ENCODE data around the gene NVL.

Gene NVL

DNA sequence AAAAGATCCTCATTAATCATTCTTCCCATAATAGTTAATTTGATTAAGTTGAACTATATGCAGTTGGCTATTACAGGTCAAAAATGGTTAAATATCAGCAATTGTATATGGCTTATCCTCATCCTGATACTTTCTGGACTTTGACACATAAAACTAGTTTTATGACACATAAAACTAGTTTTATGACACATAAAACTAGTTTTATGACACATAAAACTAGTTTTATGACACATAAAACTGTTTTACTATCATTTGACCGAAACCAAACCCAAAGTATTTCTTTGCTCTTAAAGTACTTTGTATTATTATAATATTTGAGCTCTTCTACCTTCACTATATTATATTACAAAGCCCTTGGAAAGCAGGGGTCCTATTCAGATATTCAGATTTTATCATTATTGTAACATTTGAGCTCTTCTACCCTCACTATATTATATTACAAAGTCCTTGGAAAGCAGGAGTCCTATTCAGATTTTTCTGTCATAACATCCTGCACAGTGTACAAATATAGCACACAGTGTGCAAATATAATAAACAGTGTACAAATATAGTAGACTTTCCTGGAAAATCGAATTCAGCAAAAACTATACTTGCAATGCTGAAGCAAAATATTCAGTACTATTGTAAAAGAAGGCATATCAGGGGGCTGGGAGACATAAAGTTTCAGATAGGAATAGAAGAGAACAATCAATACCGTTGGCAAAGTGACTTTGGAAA is 53.0 kb downstream of the NVL start (continued):
- TF ChIP-seq, protein P1, sequence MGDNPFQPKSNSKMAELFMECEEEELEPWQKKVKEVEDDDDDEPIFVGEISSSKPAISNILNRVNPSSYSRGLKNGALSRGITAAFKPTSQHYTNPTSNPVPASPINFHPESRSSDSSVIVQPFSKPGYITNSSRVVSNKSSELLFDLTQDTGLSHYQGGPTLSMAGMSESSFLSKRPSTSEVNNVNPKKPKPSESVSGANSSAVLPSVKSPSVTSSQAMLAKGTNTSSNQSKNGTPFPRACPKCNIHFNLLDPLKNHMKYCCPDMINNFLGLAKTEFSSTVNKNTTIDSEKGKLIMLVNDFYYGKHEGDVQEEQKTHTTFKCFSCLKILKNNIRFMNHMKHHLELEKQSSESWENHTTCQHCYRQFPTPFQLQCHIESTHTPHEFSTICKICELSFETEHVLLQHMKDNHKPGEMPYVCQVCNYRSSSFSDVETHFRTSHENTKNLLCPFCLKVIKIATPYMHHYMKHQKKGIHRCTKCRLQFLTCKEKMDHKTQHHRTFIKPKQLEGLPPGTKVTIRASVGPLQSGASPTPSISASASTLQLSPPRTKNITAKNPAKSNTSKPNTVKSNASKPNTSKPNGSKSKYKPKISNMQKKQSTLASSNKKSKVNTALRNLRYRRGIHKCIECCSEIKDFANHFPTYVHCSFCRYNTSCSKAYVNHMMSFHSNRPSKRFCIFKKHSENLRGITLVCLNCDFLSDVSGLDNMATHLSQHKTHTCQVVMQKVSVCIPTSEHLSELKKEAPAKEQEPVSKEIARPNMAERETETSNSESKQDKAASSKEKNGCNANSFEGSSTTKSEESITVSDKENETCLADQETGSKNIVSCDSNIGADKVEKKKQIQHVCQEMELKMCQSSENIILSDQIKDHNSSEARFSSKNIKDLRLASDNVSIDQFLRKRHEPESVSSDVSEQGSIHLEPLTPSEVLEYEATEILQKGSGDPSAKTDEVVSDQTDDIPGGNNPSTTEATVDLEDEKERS (tag by site-specific recombination; IDR thresholded peaks at IDR 0.05) = no peak
- TF ChIP-seq BCL11B (tag by site-specific recombination; IDR thresholded peaks at IDR 0.05; ENCODE audit: low read depth) (peak; percentile 43; the same call in 1 of the 2 replicates), ZNF658 (tag by site-specific recombination; IDR thresholded peaks at IDR 0.05) (no peak), GFI1B (tag by site-specific recombination; IDR thresholded peaks at IDR 0.05) (peak; percentile 39; the same call in 1 of the 2 replicates), MZF1 (tag by site-specific recombination; IDR thresholded peaks at IDR 0.05; ENCODE audit: borderline replicate concordance) (peak; percentile 30; the same call in 1 of the 2 replicates), ZXDB (tag by site-specific recombination; IDR thresholded peaks at IDR 0.05) (peak; percentile 71), ZNF366 (tag by site-specific recombination; conservative IDR thresholded peaks at IDR 0.05) (no peak), ZNF843 (tag by site-specific recombination; IDR thresholded peaks at IDR 0.05) (peak; percentile 95), ZNF341 (tag by site-specific recombination; IDR thresholded peaks at IDR 0.05; ENCODE audit: low read depth) (peak; percentile 33), ZBTB8A (tag by site-specific recombination; IDR thresholded peaks at IDR 0.05) (no peak), OVOL3 (tag by site-specific recombination; IDR thresholded peaks at IDR 0.05) (peak; percentile 12; the same call in 1 of the 2 replicates)

DNA sequence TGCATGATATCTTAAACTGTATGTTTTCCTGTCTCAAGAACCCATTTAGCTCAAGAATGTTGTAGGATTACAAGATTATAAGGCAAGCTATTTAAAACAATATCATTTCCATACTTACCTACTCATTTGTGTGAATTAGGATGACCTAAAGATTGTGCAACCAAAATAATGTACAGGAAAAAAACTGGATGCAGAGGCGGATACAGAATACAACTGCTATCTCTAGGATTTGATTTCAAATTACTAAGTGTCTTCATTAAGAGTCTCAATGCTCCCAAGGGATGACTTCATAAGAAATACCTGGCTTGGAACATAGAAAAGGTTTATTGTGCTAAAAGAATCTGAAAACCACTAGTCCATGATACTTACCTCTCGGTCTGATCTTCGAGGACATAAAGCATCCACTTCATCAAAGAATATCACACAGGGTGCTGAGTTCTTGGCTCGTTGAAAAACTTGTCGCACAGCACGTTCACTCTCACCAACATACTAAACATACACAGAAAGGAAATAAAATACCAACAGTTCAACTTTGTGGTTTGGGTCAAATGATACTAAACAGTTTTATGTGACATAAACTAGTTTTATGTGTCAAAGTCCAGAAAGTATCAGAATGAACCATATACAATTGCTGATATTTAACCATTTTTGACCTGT is 54.9 kb downstream of the NVL start:
- Histone ChIP-seq H3K4me1 (ENCODE audit: control insufficient read depth, insufficient read depth, low read length) (peaks cover 8% of the 10 kb centered on the region; the same call in 1 of the 2 replicates), H3K9me3 (ENCODE audit: control insufficient read depth, insufficient read depth, low read depth, low read length) (no peaks in the 10 kb centered on the region), H3K27ac (ENCODE audit: extremely low read depth, low read depth, low read length) (no peak overlapping the region), H3K4me3 (ENCODE audit: low read depth, low read length) (no peak overlapping the region), H3K36me3 (ENCODE audit: control insufficient read depth in 2 of 2, insufficient read depth in 1 of 2, low read length in 2 of 2) (peaks cover 36 to 46% of the 10 kb centered on the region in 2 experiments)
- ChIA-PET CTCF (interaction anchor here (0.6 to 1.3 kb wide), 4 partner anchors 46 to 237 kb away, joined by 3 read pairs; no protein-coding TSS in a partner anchor), POLR2A (interaction anchor here (0.6 kb wide), 1 partner anchor 11 kb away, joined by 4 read pairs; no protein-coding TSS in a partner anchor)
- TF ChIP-seq, protein P2, sequence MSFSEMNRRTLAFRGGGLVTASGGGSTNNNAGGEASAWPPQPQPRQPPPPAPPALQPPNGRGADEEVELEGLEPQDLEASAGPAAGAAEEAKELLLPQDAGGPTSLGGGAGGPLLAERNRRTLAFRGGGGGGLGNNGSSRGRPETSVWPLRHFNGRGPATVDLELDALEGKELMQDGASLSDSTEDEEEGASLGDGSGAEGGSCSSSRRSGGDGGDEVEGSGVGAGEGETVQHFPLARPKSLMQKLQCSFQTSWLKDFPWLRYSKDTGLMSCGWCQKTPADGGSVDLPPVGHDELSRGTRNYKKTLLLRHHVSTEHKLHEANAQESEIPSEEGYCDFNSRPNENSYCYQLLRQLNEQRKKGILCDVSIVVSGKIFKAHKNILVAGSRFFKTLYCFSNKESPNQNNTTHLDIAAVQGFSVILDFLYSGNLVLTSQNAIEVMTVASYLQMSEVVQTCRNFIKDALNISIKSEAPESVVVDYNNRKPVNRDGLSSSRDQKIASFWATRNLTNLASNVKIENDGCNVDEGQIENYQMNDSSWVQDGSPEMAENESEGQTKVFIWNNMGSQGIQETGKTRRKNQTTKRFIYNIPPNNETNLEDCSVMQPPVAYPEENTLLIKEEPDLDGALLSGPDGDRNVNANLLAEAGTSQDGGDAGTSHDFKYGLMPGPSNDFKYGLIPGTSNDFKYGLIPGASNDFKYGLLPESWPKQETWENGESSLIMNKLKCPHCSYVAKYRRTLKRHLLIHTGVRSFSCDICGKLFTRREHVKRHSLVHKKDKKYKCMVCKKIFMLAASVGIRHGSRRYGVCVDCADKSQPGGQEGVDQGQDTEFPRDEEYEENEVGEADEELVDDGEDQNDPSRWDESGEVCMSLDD (tag by site-specific recombination; IDR thresholded peaks at IDR 0.05) = no peak
- TF ChIP-seq ZNF394 (tag by site-specific recombination; IDR thresholded peaks at IDR 0.05; ENCODE audit: borderline replicate concordance) (peak; percentile 39; the same call in 1 of the 2 replicates), ZNF560 (tag by site-specific recombination; IDR thresholded peaks at IDR 0.05; ENCODE audit: borderline replicate concordance) (no peak), ZNF843 (tag by site-specific recombination; IDR thresholded peaks at IDR 0.05) (peak; percentile 97), ZNF473 (tag by site-specific recombination; IDR thresholded peaks at IDR 0.05) (no peak), ZNF501 (tag by site-specific recombination; IDR thresholded peaks at IDR 0.05) (no peak; the same call in 1 of the 2 replicates), ZNF416 (tag by site-specific recombination; IDR thresholded peaks at IDR 0.05) (no peak), ZNF37A (tag by site-specific recombination; IDR thresholded peaks at IDR 0.05) (no peak), ZNF10 (tag by site-specific recombination; IDR thresholded peaks at IDR 0.05) (peak; percentile 82), ZBTB48 (tag by site-specific recombination; IDR thresholded peaks at IDR 0.05) (no peak), ZNF202 (tag by site-specific recombination; IDR thresholded peaks at IDR 0.05; ENCODE audit: borderline replicate concordance) (no peak)
- TF ChIP-seq, protein P3, sequence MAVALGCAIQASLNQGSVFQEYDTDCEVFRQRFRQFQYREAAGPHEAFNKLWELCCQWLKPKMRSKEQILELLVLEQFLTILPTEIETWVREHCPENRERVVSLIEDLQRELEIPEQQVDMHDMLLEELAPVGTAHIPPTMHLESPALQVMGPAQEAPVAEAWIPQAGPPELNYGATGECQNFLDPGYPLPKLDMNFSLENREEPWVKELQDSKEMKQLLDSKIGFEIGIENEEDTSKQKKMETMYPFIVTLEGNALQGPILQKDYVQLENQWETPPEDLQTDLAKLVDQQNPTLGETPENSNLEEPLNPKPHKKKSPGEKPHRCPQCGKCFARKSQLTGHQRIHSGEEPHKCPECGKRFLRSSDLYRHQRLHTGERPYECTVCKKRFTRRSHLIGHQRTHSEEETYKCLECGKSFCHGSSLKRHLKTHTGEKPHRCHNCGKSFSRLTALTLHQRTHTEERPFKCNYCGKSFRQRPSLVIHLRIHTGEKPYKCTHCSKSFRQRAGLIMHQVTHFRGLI (tag by site-specific recombination; IDR thresholded peaks at IDR 0.05) = no peak
- TF ChIP-seq, protein P4, sequence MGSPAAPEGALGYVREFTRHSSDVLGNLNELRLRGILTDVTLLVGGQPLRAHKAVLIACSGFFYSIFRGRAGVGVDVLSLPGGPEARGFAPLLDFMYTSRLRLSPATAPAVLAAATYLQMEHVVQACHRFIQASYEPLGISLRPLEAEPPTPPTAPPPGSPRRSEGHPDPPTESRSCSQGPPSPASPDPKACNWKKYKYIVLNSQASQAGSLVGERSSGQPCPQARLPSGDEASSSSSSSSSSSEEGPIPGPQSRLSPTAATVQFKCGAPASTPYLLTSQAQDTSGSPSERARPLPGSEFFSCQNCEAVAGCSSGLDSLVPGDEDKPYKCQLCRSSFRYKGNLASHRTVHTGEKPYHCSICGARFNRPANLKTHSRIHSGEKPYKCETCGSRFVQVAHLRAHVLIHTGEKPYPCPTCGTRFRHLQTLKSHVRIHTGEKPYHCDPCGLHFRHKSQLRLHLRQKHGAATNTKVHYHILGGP (tag by site-specific recombination; IDR thresholded peaks at IDR 0.05) = peak; percentile 59
- TF ChIP-seq, protein P5, sequence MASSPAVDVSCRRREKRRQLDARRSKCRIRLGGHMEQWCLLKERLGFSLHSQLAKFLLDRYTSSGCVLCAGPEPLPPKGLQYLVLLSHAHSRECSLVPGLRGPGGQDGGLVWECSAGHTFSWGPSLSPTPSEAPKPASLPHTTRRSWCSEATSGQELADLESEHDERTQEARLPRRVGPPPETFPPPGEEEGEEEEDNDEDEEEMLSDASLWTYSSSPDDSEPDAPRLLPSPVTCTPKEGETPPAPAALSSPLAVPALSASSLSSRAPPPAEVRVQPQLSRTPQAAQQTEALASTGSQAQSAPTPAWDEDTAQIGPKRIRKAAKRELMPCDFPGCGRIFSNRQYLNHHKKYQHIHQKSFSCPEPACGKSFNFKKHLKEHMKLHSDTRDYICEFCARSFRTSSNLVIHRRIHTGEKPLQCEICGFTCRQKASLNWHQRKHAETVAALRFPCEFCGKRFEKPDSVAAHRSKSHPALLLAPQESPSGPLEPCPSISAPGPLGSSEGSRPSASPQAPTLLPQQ (tag by site-specific recombination; IDR thresholded peaks at IDR 0.05) = 0 out of 2 replicates have a peak, but pooled peaks have one; percentile 22

Data from HEK293 (cell line).